GM12873 (cell line): ENCODE results near the gene ADIPOR2.

ENCODE experiments used
- TF ChIP-seq, protein P1 (sequence below): IDR thresholded peaks from 2 replicates; pipeline ENCODE4 v1.5.1; 2012; ENCODE audit warnings: low read depth, mild to moderate bottlenecking, moderate library complexity, low read length, control low read depth; ENCODE audit not compliant: insufficient read depth; ENCODE audit errors: missing control alignments

The ADIPOR2 gene

DNA sequence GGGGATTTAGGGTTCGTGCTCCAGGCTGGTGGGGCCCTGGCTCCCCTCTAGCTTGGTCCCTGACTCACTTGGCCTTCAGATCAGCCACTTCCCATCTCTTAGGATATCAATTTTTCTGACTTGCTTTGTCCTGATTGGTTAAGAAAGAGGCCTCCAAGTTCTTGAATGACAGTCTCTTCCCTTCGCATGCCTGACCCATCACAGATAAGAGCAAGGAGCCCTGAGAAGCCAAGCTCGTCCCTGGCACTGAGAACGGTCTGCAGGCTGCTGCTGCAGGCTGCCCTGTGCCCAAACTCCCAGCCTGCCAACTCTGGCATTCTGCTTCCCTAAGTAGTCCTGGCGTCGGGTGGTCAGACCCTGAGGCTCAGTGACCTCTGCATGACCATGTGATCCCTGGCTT is 128.7 kb downstream of the ADIPOR2 start:
- TF ChIP-seq, protein P1, sequence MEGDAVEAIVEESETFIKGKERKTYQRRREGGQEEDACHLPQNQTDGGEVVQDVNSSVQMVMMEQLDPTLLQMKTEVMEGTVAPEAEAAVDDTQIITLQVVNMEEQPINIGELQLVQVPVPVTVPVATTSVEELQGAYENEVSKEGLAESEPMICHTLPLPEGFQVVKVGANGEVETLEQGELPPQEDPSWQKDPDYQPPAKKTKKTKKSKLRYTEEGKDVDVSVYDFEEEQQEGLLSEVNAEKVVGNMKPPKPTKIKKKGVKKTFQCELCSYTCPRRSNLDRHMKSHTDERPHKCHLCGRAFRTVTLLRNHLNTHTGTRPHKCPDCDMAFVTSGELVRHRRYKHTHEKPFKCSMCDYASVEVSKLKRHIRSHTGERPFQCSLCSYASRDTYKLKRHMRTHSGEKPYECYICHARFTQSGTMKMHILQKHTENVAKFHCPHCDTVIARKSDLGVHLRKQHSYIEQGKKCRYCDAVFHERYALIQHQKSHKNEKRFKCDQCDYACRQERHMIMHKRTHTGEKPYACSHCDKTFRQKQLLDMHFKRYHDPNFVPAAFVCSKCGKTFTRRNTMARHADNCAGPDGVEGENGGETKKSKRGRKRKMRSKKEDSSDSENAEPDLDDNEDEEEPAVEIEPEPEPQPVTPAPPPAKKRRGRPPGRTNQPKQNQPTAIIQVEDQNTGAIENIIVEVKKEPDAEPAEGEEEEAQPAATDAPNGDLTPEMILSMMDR = no peak

DNA sequence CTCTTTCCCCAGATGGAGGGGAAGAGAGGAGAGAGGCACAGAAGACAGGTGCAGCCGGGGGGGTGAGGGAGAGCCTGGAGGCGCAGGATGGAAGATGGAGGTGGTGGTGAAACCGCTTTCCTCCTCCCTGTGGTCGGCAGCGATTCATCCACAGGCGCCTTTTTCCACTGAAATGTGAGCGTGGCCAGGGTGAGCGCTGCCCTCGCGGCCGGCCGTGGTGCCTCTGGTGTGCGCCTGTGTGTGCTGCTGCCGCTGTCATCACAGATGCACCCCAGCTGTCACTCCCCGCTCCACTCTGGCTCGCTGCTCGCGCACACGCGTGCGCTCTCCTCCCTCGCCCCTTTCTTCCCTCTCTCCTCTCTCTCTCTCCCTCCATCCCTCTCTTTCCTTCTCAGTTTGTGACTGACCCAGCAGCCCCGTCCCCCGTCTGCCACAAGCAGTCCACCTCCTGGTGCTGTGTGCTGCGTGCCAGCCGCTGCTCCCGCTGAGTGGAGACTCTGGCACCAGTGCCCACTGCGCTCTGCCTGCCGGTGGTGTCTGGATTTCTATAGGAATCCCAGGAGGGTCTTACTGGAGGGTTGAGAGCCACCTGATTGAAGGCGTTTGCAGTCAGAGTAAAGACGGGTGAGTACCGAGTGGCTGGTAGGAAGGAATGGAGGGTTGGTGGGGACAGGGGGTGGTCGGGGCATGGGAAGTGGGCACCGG is 129.5 kb downstream of the ADIPOR2 start, which contains the start of gene LRTM2:
Gene LRTM2 (plus strand): TSS at position 375 of the 705 bp plus-strand sequence. CDS start 7,584 bp downstream, outside the sequence.
- TF ChIP-seq, protein P1 = no peak

DNA sequence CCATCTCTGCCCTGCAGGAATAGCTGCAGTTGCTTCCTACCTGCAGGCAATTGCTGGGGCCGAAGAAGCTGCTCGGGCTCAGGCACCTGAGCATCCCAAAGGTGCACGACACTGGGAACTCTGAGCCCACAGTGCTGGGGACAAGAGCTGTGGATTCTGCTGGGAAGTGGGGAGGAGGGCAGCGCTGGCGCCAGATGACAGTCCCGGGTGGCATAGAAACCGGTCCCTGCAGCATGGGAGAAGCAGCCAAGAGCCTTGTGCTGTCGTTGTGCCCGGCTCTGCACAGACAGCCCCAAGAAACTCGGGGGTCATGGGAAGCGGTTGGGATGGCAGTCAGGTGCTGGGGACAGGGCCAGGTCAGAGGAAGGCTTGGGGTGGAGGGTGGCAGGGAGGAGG is 130.0 kb downstream of the ADIPOR2 start:
- TF ChIP-seq, protein P1 = no peak

DNA sequence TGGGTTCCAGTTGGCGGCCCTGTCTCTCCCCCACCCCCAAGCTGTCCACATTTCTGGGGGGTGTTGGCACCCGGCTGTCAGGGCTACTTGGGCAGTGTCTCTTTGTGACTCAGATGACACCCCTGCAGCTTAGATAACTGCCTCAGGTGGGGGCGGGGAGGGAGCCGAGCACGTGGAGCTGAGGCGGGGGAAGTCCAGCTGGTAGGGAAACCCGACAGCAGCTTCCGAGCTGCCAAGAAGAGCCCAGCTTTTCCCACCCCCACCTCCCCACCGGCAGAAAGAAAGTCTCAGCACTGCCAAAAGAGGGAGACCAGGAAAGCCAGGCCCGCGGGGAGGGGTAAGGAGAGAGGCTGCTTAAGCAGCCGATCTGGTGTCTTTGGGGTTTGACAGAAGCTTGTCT is 130.9 kb downstream of the ADIPOR2 start:
- TF ChIP-seq, protein P1 = no peak

DNA sequence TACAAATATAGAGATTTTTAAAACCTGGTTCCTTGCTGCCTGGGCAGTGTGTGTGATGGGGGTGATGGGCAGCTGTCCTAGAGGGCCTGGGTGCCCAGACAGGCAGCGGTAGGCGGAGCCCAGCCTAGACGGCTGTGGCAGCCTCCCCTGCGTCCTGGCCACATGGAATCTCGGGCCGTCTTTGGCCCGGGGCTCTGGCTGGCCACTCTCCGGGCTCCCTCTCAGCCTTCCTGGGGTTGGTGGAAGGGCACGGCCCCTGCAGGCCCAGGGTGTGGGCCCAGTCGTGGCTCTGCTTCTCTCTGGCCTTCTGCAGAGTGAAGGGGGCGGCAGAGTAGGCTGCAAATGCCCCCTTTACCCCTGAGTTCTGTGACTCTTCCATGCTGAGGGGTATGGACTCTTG is 131.8 kb downstream of the ADIPOR2 start:
- TF ChIP-seq, protein P1 = no peak

DNA sequence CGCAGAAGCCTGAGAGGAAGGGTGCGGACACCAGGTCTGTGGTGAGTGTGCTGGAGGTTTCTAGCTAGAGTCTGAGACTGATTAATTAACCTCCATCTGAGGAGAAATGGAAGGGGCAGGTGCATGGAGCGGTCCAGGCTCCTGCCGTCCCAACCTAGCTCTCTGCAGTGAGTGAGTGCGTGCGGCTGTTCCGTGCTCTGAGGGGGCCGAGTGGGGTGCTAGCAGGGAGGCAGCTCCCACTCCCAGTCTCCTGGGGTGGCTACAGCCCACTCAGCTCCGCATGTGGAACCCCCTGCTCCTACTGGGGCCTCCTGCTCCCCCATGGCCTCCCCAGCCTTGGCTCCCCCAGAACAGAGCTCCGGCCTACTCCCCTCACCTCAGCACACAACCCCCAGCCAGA is 132.4 kb downstream of the ADIPOR2 start:
- TF ChIP-seq, protein P1 = no peak

DNA sequence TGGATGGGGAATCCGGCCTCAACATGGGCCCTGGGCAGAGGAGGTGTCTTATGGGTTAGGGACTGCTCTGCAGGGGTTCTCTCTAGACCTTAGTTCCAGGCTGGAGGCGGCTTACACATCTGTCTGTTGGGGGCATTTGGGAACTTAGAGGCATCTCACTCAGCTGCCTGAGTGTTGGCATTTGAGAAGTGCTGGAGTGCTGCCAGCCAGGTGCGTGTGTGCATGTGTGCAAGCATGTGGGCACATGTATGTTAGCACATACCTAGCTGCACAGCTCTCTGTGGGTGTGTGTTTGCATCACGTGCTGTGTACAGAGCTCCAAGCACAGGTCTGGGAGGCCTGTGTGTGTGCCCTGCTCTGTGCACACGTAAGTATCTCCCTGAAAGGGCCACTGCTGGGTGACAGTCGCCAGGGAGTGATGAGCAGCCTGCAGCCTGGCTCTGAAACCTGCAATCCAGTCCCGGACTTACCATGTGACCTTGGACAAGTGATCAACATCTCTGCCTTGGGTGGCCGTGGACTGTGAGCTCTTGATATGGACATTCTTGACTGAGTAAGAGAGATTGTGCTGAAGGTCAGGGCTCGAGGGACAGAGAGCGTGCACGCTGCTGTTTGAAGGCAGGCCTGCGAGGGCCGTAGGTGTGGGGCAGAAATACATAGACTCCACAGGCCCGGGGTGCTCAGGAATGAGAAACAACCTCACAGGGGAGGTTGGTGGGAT is 134.7 kb downstream of the ADIPOR2 start:
- TF ChIP-seq, protein P1 = no peak
